Loucy (cell line): Measurements from ENCODE around the gene FASTKD3.

Experiments used
- CTCF ChIP-seq: fragments of 200-600 bp; sonication (generic); conservative IDR thresholded peaks from 2 replicates; pipeline ENCODE4 v1.5.1; 2014; ENCODE audit warnings: mild to moderate bottlenecking, antibody characterized with exemption, low read length
- EZH2phosphoT487 ChIP-seq: fragments of 200-600 bp; IDR thresholded peaks from 2 replicates; pipeline ENCODE4 v1.6.1; 2018; ENCODE audit warnings: antibody characterized with exemption, mild to moderate bottlenecking, moderate library complexity, borderline replicate concordance

- no peak for TF ChIP-seq CTCF
- no peak for TF ChIP-seq EZH2phosphoT487
Measured at GRCh38 chr5:7916171-7916804, 47.5 kb upstream of the FASTKD3 start.
